Measurements from ENCODE around the gene GUCY1B1. TPM values are rescaled to one million over a fixed set of nuclear protein-coding genes. Genes with fewer than 3 reads are reported as not detected.

GUCY1B1 gene
- polyA plus RNA-seq, 1 experiment: 2.2 TPM

GRCh38 chr4:155766622-155767021 lies 7.8 kb downstream of the GUCY1B1 start:
- Histone ChIP-seq H3K27me3 (ENCODE audit: control insufficient read depth, insufficient read depth, low read length) (no peaks in the 10 kb centered on the region), H3K4me3 (ENCODE audit: low read depth, low read length) (no peak overlapping the region), H3K36me3 (ENCODE audit: control insufficient read depth, insufficient read depth, low read length) (no peaks in the 10 kb centered on the region)
- POLR2A ChIA-PET: no interaction called here
- no peak for DNase-seq (ENCODE audit: low read depth)
- no peak for TF ChIP-seq CTCF (IDR thresholded peaks at IDR 0.05; ENCODE audit: insufficient read depth, low read depth, low read length)
- CTCF ChIA-PET: interaction anchor here (1.0 kb wide), 1 partner anchor 137 kb away, joined by 3 read pairs; no protein-coding TSS in a partner anchor

DNA sequence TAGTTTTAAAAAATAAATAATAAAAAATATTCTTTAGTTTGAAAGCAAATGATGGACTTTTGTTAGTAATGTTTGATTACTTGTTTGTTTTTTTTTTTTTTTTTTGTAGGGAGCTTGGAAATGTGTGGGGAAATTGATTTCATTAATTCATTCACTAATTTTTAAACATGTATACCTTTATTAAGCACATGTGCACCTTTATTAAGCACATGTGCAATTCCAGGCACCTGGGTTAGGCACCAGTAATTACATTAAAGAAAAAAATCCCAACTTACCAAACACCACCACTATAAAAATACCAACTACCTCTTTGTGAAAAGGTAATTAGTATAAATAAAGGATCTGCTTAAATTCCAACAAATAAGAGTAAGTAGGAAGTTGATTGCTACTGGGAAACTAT lies 9.5 kb downstream of the GUCY1B1 start:
- POLR2A ChIA-PET: no interaction called here
- DNase-seq (ENCODE audit: low read depth): no peak
- TF ChIP-seq CTCF (IDR thresholded peaks at IDR 0.05; ENCODE audit: insufficient read depth, low read depth, low read length): no peak
- H3K4me3 ChIP-seq (ENCODE audit: low read depth, low read length): no peak overlapping the region
- H3K27me3 ChIP-seq (ENCODE audit: control insufficient read depth, insufficient read depth, low read length): no peaks in the 10 kb centered on the region
- no peaks in the 10 kb centered on the region for H3K36me3 ChIP-seq (ENCODE audit: control insufficient read depth, insufficient read depth, low read length)
- CTCF ChIA-PET: no interaction called here

DNA sequence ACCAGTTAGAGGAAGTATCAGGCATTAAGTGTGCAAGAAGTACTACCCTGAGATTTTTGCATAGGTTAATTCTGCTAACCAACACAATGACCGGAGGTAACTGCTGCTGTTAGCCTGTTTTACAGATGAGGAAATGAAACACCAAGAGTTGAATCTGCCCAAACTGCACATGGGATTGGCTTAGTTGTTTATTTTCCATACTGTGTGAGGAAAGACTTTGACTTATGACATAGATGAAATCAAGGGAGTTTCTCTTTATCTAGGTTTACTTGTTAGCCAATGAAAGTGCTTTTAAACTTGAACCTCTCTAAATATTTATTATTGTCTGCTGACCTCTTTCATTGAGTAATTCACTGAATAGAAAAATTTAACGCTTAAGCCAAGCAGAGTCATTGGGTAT lies 10.3 kb downstream of the GUCY1B1 start:
- Histone ChIP-seq H3K36me3 (ENCODE audit: control insufficient read depth, insufficient read depth, low read length) (no peaks in the 10 kb centered on the region), H3K27me3 (ENCODE audit: control insufficient read depth, insufficient read depth, low read length) (no peaks in the 10 kb centered on the region), H3K4me3 (ENCODE audit: low read depth, low read length) (no peak overlapping the region)
- ChIA-PET POLR2A (no interaction called here), CTCF (interaction anchor here (1.4 kb wide), 1 partner anchor 11 kb away, joined by 3 read pairs; the partner anchor contains the start of gene GUCY1B1)
- TF ChIP-seq CTCF (IDR thresholded peaks at IDR 0.05; ENCODE audit: insufficient read depth, low read depth, low read length): no peak
- DNase-seq (ENCODE audit: low read depth): no peak

DNA sequence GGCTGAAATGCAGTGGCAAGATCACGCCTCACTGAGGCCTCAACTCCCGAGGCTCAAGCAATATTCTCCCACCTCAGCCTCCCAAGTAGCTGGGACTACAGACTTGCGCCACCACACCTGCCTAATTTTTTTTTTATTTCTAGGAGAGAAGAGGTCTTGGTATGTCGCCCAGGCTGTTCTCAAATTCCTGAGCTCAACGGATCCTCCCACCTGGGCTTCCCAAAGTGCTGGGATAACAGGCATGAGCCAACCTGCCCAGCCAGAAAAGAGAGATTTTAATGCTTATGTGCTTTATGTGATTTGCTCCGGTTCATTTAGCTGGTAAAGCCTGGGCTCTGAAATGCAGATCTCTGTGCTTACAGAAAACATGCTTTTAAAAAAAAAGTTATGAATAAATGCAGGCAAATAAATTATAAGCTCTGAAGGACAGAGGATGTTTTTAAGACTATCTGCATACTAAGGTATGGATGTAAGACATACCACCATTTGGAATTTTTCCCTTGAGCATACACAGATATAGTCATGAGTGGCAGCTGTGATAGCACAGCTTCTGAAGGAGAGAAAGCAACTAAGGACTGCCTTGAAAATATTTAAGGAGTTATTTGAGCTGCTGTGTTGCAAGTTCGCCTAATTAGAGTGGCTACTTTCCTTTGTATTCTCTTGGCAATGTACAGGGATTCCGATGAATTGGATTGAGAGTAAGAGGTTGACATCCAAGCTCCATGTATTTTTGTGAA lies 13.8 kb downstream of the GUCY1B1 start:
- CTCF ChIA-PET: interaction anchor here (0.6 to 1.6 kb wide), 4 partner anchors 15 to 435 kb away, joined by 3 to 5 read pairs (median 3); partner anchors contain the start of gene CTSO
- no peak overlapping the region for H3K4me3 ChIP-seq (ENCODE audit: low read depth, low read length)

More for the DNA sequence above, 13.8 kb downstream of the GUCY1B1 start:
- no peak for TF ChIP-seq CTCF (IDR thresholded peaks at IDR 0.05; ENCODE audit: insufficient read depth, low read depth, low read length)
- Histone ChIP-seq H3K27me3 (ENCODE audit: control insufficient read depth, insufficient read depth, low read length) (no peaks in the 10 kb centered on the region), H3K36me3 (ENCODE audit: control insufficient read depth, insufficient read depth, low read length) (no peaks in the 10 kb centered on the region)
- POLR2A ChIA-PET: no interaction called here
- no peak for DNase-seq (ENCODE audit: low read depth)
